GM18508 (cell line): ENCODE results near the gene MIR17HG.
"Not testable (repeated sequence)": the region's sequence is repeated elsewhere in the genome, so short reads cannot be mapped to it uniquely, and the experiment has no call there.

Source experiments
- ATAC-seq: cut with Tn5 transposase; IDR thresholded peaks from one replicate; pipeline ENCODE4 v1.9.1; 2021; ENCODE audit warnings: moderate number of reproducible peaks; ENCODE audit not compliant: insufficient read depth, unreplicated experiment

MIR17HG gene

DNA sequence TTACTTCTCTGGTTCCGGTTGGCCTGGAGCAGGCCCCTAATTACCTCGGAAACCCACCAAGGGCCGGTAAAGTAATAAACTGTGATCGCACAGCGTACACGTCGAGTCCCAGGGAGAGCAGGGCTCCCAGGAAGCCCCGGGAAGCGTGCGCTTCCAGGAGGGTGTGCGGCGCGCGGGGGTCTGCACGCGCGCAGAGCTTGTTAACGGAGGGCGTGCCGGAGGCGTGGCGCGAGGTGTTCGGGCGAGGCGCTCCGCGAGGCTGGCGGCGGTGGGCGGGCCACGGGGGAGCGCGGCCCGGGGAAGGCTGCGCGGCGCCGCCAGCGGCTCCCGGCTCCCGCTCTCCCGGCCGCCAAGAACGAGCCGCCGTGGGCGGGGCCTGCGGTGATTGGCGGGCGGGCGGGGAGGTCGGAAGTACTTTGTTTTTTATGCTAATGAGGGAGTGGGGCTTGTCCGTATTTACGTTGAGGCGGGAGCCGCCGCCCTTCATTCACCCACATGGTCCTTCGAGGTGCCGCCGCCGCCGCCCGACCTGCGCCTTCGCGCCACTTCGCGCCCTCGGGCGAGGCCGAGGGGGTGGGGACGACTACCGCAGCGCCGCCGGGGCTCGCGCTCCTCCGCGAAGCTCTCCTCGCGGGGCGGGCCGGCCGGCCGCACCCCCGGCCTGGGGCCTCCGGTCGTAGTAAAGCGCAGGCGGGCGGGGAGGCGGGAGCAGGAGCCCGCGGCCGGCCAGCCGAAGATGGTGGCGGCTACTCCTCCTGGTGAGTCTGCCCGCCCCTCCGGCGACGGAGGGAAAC, at the start of gene MIR17HG:
Gene MIR17HG, plus strand, starts transcription at position 486 of the 794 bp plus-strand sequence.
- peak; percentile 43 for ATAC-seq

- no peak for ATAC-seq
Observed at GRCh38 chr13:91298060-91298459, 49.4 kb upstream of the MIR17HG start.

- ATAC-seq: peak; percentile 85
Observed at GRCh38 chr13:91302111-91302510, 45.4 kb upstream of the MIR17HG start.

- no peak for ATAC-seq
Observed at GRCh38 chr13:91303031-91303430, 44.5 kb upstream of the MIR17HG start.

DNA sequence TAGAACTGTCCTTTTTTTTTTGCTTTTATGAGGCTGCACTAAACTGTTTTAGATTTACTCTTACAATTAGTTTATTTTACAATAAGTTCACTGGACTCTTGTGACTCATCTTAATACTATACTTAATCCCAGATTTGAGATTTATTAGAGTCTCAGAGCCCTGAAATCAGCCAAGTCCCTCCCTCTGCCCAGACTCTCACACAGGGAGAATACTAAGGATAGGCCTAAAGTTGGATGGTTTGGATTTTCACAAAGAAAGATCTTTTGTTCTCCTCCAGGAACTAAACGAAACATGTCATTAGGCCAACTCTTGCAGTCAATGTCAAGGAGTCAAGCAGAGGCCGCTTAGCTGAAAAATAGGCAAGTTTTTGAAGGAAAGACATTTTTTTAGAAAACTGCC, 42.7 kb upstream of the MIR17HG start:
- no peak for ATAC-seq

- no peak for ATAC-seq
Observed at GRCh38 chr13:91305652-91306051, 41.8 kb upstream of the MIR17HG start.

DNA sequence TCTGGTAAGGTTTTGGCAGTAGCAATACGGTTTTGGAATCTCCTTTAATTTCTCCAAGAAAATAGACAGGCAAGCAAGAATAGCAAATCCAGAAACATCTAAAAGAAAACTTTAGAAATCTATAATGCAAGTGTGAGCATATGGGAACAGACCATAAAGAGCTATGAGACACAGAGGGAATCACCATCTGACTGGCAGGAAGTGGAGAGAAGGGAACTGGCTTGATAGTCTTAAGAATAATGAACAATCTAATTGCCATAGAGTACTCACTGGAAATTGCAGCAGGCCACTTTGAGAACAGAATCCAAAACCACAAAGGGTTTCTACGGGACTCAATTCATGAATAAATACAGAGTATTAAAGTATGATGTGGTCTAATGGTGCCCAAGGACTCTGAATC, 39.6 kb upstream of the MIR17HG start:
- no peak for ATAC-seq

GRCh38 chr13:91308299-91308698, 39.2 kb upstream of the MIR17HG start:
- ATAC-seq: peak; percentile 31

DNA sequence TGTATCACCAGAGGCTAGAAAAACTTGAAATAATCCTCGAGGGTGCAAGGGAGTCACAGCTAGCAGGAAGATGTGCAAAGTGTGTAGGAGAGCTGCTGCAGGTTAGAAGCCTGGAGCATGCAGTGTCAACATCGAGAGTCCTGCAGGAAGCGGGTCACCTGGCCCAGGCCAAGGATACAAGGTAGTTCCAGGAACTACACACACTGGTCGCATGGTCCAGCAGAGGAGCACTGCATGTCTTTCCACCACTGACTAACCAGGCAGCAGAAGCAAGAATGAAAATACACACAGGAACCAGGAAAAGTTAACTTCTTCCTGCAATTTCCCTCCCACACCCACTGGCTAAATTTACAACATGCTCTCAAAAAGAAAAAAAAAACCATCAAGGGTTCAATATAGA, 36.0 kb upstream of the MIR17HG start:
- ATAC-seq: no peak

DNA sequence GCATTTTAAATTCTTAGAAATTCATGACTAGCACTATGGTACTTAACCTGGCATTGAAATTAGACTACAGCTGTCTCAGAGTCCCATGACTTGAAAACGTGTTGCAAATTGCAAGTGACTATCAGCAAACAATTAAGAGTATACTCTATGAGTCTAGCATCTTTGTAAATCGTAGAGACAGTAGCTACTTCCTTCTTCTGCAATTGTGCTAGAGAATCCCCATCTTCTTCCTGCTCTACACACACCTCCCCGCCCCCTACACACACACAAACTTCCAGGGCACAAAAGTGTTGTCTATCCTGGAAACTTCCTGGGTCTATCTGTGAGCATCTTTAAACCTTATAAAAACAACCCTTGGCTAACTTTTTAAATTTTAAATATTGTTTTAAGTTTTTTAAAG, 35.2 kb upstream of the MIR17HG start:
- ATAC-seq: no peak

DNA sequence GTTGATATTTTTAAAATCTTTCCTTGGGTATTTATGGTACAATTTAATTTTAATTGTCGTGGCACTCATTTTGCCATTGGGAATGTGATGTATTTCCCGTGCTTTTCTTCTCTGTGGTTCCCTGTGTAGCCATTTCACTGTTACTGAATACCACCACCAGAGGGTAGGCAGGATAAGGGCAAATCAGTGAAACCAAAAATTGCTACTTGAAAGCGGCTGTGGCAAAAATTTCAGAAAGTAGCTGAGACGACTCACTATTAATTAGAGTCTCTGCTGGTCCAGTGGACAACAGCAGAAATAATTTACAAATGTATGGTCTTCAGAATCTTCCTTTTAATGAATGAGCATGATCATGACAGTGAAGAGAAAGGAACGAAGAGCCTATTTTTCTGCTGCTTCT, 34.4 kb upstream of the MIR17HG start:
- ATAC-seq: peak; percentile 56

- ATAC-seq: peak; percentile 74
Observed at GRCh38 chr13:91313581-91313980, 33.9 kb upstream of the MIR17HG start.

- ATAC-seq: no peak
Observed at GRCh38 chr13:91314888-91315287, 32.6 kb upstream of the MIR17HG start.

- ATAC-seq: no peak
Observed at GRCh38 chr13:91318886-91319285, 28.6 kb upstream of the MIR17HG start.

GRCh38 chr13:91319996-91320395, 27.5 kb upstream of the MIR17HG start:
- ATAC-seq: no peak

- not testable (repeated sequence) for ATAC-seq
Observed at GRCh38 chr13:91320990-91321389, 26.5 kb upstream of the MIR17HG start.

DNA sequence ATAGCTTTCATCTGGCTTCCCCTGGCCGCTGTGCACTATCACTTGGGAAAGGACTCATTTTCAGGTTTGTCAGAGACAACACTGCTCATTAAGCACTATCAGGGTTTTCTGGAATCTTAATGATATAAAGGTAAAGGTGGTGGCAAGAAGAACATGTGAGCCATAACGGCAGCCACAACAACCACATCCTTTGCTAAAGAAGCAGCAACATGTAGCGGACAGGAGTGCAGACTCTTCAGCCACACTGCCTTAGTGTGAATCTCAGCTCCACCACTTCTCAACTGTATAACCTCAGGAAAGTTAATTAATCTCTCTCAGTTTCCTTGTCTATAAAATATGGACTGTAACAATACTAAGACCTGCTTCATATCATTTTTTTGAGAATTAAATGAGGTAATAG, 24.1 kb upstream of the MIR17HG start:
- no peak for ATAC-seq

DNA sequence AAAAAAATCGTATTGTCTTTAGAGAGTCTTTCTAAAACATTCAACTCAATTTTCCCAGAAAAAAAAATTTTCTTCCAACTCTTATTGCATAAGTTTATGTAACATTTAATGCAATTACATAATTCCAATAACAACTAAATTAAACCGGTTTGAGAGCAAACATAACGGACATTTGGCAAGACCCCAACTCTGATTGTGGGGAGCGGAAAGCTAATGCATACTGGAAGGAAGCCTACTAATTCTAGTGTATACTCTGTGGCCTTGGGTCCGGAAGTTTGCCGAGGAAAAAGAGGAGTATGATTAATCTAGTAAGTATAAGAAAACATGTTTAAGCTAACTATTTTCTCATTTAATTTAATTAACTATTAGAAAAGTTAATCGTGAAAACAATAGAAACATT, 21.3 kb upstream of the MIR17HG start:
- no peak for ATAC-seq

GRCh38 chr13:91328726-91329125, 18.8 kb upstream of the MIR17HG start:
- no peak for ATAC-seq

- no peak for ATAC-seq
Observed at GRCh38 chr13:91329733-91330132, 17.8 kb upstream of the MIR17HG start.

GRCh38 chr13:91331047-91331915, 16.2 kb upstream of the MIR17HG start:
- ATAC-seq: peak; percentile 77
